OCI-LY7 (cell line): ENCODE results near the gene MED20.

Source experiments
- EZH2phosphoT487 ChIP-seq: fragments of 200-600 bp; sonication (generic); IDR thresholded peaks from 2 replicates; pipeline ENCODE4 v1.6.1; 2018; ENCODE audit warnings: low read depth, borderline replicate concordance, mild to moderate bottlenecking, mixed run types, antibody characterized with exemption, low read length, moderate library complexity, mixed read lengths
- TF ChIP-seq, protein P1 (sequence below): fragments of 200-600 bp; sonication (generic); conservative IDR thresholded peaks from 2 replicates; pipeline ENCODE4 v1.5.1; 2014; ENCODE audit warnings: mild to moderate bottlenecking, antibody characterized with exemption, low read length, moderate library complexity, mixed read lengths

DNA sequence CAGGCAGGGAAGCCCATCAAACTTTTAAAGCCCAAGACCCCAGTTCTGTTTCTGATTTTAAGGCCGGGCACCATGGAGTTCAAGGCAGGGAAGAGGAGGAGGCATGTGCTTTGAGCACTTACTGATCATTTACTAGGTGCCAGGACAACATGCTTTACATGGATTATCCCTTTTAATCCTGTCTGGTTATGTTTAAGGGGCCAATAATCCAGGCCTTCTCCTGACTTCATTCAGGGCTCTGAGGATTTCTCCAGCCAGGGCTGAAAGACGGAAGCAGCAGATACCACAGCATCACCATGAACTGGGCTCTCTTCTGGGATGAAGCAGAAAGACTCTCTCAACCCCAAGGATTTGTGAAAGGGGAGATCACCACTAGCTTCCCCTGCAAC lies 16.5 kb upstream of the MED20 start:
- TF ChIP-seq, protein P1, sequence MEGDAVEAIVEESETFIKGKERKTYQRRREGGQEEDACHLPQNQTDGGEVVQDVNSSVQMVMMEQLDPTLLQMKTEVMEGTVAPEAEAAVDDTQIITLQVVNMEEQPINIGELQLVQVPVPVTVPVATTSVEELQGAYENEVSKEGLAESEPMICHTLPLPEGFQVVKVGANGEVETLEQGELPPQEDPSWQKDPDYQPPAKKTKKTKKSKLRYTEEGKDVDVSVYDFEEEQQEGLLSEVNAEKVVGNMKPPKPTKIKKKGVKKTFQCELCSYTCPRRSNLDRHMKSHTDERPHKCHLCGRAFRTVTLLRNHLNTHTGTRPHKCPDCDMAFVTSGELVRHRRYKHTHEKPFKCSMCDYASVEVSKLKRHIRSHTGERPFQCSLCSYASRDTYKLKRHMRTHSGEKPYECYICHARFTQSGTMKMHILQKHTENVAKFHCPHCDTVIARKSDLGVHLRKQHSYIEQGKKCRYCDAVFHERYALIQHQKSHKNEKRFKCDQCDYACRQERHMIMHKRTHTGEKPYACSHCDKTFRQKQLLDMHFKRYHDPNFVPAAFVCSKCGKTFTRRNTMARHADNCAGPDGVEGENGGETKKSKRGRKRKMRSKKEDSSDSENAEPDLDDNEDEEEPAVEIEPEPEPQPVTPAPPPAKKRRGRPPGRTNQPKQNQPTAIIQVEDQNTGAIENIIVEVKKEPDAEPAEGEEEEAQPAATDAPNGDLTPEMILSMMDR, result no peak
- TF ChIP-seq EZH2phosphoT487, result no peak
